Fibroblast of upper back skin (primary cell): ENCODE measurements around the gene MYO9B.
"Not testable (repeated sequence)": the region's sequence is repeated elsewhere in the genome, so short reads cannot be mapped to it uniquely, and the experiment has no call there.

Experiments used
- DNase-seq: peaks from one replicate; pipeline ENCODE4 v3.0.0-alpha.2; 2013

MYO9B gene

DNA sequence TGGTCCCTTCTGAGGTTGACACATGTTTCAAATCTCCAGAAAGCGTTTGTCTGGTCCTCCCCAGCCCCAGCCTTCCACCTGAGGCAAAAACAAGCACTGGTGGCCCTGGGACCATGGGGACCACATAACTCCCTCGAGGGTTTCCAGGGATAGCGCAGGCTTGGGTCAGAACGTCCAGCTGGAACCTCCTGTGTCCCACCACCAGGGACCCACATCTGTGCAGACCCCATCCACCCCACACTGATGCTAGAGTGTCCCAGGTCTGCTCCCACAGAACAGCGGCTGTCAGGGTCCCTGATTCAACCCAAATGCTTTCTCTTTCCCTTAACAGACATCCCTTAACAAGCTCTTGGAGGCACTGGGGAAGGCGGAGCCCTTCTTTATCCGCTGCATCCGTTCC is 110.0 kb downstream of the MYO9B start:
- no peak for DNase-seq

DNA sequence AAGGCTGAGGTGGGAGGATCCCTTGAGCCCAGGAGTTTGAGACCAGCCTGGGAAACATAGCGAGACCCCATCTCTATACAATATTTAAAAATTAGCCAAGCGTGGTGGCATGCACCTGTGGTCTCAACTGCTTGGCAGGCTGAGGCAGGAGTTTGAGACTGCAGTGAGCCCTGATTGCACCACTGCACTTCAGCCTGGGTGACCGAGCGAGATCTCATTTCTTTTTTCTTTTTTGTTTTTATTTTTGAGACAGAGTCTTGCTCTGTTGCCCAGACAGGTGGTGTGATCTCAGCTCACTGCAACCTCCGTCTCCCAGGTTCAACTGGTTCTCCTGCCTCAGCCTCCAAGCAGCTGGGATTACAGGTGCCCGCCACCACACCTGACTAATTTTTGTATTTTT is 116.2 kb downstream of the MYO9B start:
- not testable (repeated sequence) for DNase-seq

DNA sequence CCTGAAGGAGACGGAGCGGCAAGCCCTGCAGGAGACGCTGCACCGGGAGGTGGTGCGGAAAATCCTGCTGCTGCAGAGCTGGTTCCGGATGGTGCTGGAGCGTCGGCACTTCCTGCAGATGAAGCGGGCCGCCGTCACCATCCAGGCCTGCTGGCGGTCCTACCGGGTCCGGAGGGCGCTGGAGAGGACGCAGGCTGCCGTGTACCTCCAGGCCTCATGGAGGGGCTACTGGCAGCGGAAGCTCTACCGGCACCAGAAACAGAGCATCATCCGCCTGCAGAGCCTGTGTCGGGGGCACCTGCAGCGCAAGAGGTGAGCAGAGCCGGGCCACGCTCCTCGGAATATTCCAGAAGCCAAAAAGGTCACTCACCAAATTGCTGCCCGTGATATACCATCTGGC is 117.2 kb downstream of the MYO9B start:
- no peak for DNase-seq

DNA sequence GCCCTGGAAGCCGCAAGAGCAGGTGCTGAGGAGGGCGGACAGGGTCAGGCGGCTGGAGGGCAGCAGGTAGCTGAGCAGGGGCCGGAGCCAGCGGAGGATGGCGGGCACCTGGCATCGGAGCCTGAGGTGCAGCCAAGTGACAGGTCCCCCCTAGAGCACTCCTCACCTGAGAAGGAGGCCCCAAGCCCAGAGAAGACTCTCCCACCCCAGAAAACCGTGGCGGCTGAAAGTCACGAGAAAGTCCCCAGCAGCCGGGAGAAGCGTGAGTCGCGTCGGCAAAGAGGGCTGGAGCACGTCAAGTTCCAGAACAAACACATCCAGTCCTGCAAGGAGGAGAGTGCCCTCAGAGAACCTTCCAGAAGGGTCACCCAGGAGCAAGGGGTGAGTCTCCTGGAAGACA is 119.0 kb downstream of the MYO9B start:
- no peak for DNase-seq

DNA sequence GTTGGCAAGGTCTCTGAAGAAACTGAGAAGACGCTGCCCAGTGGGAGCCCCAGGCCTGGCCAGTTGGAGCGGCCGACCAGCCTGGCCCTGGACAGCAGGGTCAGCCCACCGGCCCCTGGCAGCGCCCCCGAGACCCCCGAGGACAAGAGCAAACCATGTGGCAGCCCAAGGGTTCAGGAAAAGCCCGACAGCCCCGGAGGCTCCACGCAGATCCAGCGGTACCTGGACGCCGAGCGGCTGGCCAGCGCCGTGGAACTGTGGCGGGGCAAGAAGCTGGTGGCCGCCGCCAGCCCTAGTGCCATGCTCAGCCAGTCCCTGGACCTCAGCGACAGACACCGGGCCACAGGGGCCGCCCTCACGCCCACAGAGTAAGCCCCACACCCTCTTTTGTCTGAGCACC is 119.5 kb downstream of the MYO9B start:
- DNase-seq, result no peak

DNA sequence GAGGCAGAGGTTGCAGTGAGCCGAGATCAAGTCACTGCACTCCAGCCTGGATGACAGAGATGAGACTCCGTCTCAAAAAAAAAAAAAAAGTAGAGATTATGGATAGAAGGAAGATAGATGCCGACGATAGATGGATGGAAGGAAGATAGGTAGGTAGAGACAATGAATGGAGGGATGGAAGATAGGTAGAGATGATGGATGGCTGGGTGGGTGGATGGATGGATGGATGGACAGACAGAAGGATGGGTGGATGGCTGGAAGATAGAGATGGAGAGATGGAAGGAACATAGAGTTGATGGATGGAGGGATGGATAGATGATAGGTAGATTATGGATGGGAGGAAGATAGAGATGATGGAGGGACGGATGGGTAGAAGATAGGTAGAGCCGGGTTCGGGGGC is 121.0 kb downstream of the MYO9B start:
- DNase-seq, result no peak

DNA sequence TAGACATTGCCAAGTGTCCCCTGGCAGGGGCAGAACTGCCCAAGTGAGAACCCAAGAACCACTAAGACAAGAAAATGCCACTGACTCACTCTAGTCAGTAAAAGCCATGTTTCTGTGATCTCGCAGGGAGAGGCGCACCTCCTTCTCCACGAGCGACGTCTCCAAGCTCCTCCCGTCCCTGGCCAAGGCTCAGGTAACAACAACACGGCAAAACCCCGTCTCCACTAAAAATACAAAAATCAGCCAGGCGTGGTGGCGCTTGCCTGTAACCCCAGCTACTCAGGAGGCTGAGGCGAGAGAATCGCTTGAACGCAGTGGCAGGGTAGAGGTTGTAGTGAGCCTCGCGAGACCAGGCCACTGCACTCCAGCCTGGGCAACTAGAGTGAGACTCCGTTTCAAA is 122.1 kb downstream of the MYO9B start:
- DNase-seq, result no peak

DNA sequence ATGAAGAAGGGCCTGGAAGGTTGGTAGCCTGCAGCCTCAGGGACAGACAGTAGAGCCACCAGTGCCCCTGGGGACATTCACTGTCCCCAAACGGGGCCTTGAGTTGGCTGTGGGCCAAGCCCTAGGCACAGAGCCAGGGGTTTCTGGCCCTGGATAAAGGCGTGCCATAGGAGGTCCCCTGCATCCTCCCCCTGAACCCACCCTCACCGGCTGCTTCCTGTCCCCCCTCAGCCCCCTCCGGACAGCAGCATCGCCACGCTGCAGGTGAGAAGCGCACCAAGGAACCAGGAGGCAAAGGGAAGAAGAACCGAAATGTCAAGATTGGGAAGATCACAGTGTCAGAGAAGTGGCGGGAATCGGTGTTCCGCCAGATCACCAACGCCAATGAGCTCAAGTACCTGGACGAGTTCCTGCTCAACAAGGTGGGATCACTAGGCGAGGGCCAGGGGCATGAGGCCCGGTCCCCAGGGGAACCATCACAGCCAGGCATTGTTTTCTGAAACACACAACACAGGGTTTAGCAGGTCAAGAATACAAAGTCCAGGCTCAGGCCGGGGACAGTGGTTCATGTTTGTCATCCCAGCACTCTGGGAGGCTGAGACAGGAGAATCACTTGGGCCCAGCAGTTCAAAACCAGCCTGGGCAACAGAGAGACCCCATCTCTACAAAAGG is 125.0 kb downstream of the MYO9B start:
- DNase-seq, result no peak

DNA sequence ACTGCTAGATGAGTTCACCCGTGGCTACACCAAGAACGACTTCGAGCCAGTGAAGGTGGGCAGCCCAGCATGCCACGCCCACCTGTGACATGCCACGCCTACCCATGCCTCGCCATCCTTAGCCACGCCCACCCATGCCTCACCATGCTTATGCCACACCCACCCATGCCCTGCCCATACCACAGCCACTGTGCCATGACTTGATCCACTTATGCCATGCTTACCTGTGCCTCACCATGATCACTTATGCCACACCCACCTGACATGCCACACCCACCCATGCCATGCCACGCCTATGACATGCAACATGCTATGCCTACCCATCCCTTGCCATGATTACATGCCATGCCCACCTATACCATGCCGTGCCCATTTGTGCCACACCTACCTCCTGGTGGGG is 126.7 kb downstream of the MYO9B start:
- no peak for DNase-seq

DNA sequence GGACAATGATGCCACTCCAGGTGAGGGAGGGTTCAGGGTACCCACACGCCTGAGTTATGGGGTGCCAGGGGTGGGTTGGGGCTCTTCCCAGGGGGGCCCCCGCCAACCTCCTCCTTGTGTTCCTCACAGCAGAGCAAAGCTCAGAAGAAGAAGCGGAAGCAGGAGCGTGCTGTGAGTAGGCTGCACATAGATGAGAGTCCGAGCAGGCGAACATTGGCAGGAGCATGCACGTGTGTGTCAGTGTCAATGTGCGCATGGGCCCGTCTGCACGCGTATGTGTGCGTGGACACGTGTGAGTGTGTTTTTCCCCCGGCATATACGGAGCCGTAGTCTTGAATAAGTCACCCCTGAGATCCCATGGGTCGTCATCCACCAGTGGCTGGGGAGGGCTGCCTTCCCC is 127.1 kb downstream of the MYO9B start:
- DNase-seq, result no peak

DNA sequence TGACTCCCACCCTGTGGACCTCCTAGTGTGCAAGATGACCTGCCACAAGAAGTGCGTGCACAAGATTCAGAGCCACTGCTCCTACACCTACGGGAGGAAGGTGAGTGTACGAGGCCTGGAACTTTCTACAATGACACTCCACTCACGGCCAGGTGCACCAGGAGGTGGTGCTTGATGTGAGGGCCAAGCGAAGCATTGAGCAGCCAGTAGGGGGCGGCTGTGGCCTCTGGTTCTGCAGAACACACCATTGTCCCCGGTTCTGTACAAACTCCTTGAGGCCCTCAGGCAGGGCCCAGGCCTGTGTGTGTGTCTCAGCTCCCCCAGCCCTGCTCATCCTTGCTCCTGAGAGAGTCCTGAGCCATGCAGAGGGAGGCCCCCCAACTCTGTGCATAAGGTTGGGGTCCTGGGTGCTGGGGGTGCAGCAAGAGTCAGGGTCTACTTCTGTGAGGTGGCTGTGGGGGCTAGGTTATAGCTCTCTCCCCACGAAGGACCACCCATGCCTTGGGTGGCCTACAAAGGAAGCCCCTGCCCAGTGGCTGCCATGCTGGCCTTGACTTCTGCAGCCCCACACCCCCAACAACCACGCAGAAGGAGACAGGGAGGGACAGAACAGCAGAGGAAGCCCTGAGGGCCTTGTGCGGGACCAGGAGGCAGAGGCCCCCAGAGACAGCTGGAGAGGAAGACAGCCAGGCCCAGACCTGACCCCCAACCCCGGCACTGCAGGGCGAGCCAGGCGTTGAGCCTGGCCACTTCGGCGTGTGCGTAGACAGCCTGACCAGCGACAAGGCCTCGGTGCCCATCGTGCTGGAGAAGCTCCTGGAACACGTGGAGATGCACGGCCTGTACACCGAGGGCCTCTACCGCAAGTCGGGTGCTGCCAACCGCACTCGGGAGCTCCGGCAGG is 129.9 kb downstream of the MYO9B start:
- peak; percentile 18 for DNase-seq

DNA sequence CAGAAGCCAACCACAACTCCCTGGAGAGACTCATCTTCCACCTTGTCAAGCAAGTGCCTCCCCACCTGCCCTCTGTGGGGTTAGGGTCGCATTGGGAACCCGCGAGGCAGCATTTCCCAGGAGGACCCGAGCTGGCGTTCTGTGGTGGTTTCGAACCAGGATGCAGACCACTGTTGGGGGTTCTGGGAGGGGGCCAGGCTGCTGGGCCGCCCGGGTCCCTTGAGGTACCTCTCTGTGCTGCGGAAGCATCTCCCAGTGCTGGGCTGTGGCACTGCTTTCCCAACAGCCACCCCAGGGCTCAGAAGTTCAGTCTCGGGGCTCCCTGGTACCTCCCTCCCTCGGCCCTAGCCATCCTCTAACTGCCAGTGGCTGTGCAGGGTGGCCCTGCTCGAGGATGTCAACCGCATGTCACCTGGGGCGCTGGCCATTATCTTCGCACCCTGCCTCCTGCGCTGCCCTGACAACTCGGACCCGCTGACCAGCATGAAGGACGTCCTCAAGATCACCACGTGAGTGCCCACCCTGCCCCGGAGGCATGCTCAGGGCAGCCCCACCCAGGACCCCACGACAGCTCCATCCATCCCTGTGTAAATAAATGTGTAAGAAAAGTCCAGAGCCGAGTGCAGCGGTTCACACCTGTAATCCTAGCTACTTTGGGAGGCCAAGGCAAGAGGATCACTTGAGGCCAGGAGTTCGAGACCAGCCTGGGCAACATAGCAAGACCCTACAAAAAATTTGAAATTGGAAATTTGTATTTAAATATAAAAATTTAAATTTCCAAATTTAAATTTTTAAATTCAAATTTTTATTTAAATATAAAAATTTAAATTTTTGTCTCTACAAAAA is 131.4 kb downstream of the MYO9B start:
- DNase-seq, result no peak

DNA sequence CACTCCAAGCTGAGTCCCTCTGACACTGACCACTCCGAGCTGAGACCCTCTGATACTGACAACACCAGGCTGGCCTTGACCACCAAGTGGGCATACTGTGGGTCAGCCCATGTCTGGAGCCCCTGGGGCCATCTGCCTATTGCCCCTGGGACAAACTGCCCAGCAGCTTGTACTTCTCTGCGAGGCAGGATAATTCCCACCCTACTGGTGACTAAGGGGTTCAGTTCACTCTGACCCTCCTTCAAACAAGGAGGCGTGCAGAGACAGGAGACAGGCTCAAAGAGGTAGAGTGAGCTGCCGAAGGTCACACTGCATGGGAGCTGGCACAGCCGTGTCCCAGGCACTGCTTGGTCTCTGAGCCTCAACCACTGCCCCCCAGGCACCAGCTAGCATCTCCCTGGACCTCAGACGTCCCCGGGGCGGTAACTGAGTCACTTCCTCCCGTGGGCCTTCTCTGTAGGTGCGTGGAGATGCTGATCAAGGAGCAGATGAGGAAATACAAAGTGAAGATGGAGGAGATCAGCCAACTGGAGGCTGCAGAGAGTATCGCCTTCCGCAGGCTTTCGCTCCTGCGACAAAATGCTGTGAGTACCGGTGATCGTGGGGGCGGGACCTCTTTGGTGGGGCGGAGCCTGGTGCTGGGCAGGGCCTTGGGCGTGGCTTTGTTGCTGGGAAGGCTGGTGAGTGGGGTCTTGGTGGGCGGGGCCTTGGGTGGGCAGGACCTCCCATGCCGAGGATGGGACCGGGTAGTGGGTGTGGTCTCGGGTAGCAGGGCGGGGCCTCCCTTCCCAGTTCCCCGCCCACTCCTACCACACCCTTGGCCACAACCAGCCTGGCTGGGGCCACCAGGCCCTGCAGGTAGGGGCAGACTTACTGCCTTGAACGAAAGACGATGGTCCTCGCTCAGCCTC is 133.8 kb downstream of the MYO9B start:
- peak; percentile 22 for DNase-seq

DNA sequence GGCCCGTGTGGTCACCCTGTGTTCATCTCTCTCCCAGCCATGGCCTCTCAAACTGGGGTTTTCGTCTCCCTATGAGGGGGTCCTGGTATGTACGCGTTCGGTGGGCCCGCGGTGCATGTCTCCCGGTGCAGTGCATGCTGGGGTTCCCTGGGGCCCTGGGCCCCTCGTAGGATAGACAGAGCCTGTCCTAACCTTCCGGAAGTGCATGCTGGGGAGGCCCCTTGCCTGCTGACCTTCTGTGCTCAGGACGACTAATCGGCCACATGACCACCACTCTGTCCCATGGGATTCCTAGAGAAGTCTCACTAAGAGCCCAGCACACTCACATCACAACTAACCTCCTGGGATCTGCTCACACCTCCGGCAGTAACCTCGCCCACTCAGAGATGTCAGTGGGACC is 134.7 kb downstream of the MYO9B start:
- DNase-seq, result no peak

DNA sequence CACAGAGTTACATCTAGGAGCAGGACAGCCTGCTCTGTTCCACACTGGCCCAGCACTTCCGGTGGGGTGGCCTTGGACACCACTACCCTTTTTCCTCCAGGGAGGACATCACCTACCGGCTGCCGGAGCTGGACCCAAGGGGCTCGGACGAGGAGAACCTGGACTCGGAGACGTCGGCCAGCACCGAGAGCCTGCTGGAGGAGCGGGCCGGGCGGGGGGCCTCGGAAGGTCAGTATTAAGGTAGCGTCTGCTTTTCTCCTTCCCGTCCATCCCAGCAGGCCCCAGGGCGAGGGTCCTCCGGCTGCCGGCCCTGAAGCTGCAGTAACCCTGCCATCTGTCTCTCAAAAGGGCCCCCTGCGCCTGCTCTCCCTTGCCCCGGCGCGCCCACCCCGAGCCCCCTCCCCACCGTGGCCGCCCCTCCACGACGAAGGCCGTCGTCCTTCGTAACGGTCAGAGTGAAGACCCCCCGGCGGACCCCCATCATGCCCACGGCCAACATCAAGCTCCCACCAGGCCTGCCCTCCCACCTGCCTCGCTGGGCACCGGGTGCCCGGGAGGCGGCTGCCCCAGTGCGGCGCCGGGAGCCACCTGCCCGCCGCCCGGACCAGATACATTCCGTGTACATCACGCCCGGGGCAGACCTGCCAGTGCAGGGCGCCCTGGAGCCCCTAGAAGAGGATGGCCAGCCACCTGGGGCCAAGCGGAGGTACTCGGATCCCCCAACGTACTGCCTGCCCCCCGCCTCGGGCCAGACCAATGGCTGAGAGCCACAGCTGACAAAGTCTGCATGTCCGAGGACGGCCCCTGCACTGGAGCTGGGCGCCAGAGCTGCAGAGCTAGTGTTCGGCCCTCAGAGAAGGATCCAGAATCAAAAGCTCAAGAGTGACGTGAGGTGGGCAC is 136.2 kb downstream of the MYO9B start:
- DNase-seq, result no peak

DNA sequence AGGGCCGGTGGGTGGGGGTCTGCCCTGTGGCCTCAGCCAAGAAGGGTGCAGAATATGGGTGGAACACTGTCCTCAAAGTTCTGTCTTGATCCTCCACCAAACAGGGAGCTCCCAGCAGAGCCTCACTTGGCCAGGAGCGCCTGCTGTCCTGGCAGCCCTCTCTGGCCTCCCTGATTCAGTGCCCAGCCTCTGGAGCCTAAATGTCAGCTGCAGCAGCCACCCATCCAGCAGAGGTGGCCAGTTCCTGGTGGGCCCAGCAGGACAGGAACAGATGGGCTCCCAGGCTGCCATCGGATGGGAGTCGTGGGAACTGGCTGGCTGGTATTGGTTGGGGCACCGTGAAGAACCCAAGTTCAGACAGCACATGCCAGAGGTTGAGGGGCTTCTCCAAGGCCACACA is 137.8 kb downstream of the MYO9B start:
- no peak for DNase-seq

DNA sequence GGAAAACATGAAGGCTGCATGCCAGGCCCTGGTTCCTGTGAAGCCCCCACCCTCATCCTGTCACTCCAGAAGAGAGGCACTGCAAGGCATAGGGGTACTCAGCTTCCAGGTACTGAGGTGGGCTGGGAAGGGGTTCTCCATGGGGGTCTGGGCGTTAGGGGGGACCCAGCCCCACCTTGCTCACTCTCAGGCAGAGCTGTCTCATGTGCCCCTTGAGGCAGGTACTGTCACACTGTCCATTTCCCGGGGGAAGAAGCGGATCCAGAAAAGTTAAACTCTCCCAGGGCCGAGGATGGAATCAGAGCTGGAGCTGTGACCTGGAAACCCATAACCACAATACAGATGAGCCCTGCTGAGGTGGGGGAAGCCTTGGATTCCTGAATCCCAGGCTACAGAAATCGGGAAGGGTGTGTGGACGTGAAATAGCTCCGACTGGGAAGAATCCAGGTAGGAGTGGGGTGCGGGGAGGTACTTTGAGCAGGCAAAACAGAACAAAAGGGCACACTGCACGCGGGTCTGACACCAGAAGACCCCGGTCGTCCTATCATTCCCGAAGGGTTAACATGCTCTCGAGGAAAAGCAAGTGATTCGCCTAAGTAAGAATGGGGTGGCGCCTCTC is 139.0 kb downstream of the MYO9B start:
- no peak for DNase-seq

DNA sequence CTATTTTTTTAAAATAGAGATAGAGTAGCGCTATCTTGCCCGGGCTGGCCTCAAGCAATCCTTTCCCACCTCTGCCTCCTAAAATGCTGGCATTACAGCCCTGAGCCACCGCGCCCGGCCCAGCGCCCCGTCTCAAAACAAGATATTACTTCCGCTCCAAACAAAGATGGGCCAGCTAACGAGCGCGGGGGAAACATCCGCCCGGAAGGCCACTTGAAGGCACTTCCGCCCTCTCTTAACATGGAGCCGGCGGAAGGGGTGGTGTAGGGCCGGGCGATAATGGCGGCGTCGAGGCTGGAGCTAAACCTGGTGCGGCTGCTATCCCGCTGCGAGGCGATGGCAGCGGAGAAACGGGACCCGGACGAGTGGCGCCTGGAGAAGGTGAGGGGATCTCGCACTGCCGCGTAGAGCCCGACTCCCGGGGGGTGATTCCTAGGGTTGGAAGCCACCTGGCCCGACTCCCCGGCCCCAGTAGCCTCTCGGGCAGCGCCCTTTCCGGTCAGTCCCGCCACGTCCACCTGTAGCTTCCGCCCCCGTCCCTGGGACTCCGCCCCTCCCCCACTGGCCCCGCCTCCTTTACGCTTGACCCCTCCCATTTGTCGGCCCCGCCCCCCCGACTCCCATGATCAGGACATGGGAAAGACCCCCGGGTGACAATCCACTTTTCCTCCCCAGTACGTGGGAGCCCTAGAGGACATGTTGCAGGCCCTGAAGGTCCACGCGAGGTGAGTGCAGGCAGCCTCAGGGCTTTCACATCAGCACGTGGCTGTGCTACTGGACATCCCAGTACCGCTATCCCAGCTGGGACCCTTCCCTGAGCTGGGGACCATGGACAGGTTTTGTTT is 139.8 kb downstream of the MYO9B start, which contains the start of gene USE1:
Gene USE1, plus strand, starts transcription at position 231 of the 845 bp plus-strand sequence. Its CDS starts 49 bp downstream, at position 280.
- peak; percentile 91 for DNase-seq

DNA sequence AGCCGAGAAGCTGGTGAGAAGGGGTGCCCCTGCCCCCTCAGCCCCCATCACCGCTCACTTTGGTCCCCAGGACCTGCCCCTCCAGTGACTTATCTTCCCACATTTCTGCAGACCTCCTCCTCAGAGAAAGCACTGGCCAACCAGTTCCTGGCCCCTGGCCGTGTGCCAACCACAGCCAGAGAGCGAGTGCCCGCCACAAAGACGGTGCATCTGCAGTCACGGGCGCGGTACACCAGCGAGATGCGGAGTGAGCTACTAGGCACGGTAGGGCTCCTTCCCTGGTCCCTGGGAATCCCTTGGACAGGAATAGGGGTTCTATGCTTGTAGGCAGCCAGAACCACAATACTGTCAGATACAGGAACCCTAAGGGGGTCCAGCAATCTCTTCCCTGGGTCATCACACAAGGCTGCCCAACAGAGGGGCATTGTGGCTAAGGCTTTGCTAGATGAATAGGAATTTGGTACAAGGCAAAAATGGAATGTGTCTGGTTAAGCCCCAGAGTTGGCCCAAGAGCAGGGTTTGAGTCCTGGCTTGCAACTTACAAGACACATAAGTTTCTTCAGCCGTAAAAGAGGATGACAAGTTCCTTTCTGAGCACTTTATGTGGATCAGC is 140.6 kb downstream of the MYO9B start:
- DNase-seq, result no peak
